A673 (cell line): ENCODE results near the gene HSF5. TPM values are rescaled to one million over a fixed set of nuclear protein-coding genes. Genes with fewer than 3 reads are reported as not detected.

Source experiments
- BruUV-seq: library from RNA; stranded (reverse); fragments of 400-500 nt; replicated peaks from 2 replicates; lab custom pipeline; 2021; lab: Mats Ljungman, UMichigan
- CTCF ChIA-PET: fragments of 300-600 bp; sonication (Branson Sonifier 250); formaldehyde crosslinking; loops from one replicate; lab custom pipeline; 2022; ENCODE audit warnings: antibody characterized with exemption; lab: Charles Lee
- POLR2A ChIA-PET: fragments of 300-600 bp; sonication (Branson Sonifier 250); formaldehyde crosslinking; loops from one replicate; lab custom pipeline; 2022; ENCODE audit warnings: antibody characterized with exemption; ENCODE audit not compliant: low non-redundant PET; lab: Charles Lee
- DNase-seq: peaks from one replicate; pipeline ENCODE4 v3.0.0-alpha.2; 2015; ENCODE audit warnings: low spot score
- H3K27ac ChIP-seq: fragments of 200-600 bp; sonication (generic); 2 replicates; pipeline ENCODE4 v1.5.1; 2016; ENCODE audit warnings: mixed run types, low read depth, mild to moderate bottlenecking, mixed read lengths, antibody characterized with exemption, low read length; ENCODE audit not compliant: poor library complexity, severe bottlenecking
- H3K27me3 ChIP-seq: fragments of 200-600 bp; sonication (generic); replicated peaks from 2 replicates; pipeline ENCODE4 v1.6.1; 2017; ENCODE audit warnings: mixed run types, low read depth, mild to moderate bottlenecking, mixed read lengths, antibody characterized with exemption, low read length; ENCODE audit not compliant: insufficient read depth, poor library complexity
- H3K36me3 ChIP-seq: fragments of 200-600 bp; sonication (generic); 2 replicates; pipeline ENCODE4 v1.6.1; 2016; ENCODE audit warnings: mixed run types, mild to moderate bottlenecking, mixed read lengths, antibody characterized with exemption, low read length; ENCODE audit not compliant: insufficient read depth, poor library complexity, severe bottlenecking
- H3K4me1 ChIP-seq: fragments of 200-600 bp; sonication (generic); 2 replicates; pipeline ENCODE4 v1.6.1; 2017; ENCODE audit warnings: mixed run types, mild to moderate bottlenecking, mixed read lengths, antibody characterized with exemption, low read length; ENCODE audit not compliant: insufficient read depth, poor library complexity, severe bottlenecking
- H3K4me3 ChIP-seq: fragments of 200-600 bp; sonication (generic); 2 replicates; pipeline ENCODE4 v1.5.1; 2016; ENCODE audit warnings: low read depth, mixed run types, mild to moderate bottlenecking, mixed read lengths, low read length; ENCODE audit not compliant: poor library complexity, severe bottlenecking
- H3K9me3 ChIP-seq: fragments of 200-600 bp; sonication (generic); 2 replicates; pipeline ENCODE4 v1.6.1; 2016; ENCODE audit warnings: mixed run types, low read depth, mild to moderate bottlenecking, mixed read lengths, antibody characterized with exemption, low read length; ENCODE audit not compliant: poor library complexity, severe bottlenecking
- EZH2 ChIP-seq: fragments of 200-600 bp; sonication (generic); IDR thresholded peaks from 2 replicates; pipeline ENCODE4 v1.6.1; 2017; ENCODE audit warnings: borderline replicate concordance, low read depth, mild to moderate bottlenecking, mixed read lengths, antibody characterized with exemption, low read length; ENCODE audit not compliant: poor library complexity, severe bottlenecking
- intact Hi-C: fragments of 100-400 bp; cut with micrococcal nuclease; formaldehyde crosslinking; loops from one replicate; pipeline ENCODE4 v1.10.0; 2022; ENCODE audit not compliant: unreplicated experiment
- total RNA-seq: library from RNA; stranded (reverse); gene quantifications from 2 replicates; pipeline ENCODE4 v1.2.3, GENCODE V29; 2021
- TF ChIP-seq, protein P1 (sequence below): fragments of 300-800, 200-600 bp; sonication (generic); conservative IDR thresholded peaks from 2 replicates; pipeline ENCODE4 v1.5.1; 2017; ENCODE audit warnings: low read depth, mild to moderate bottlenecking, antibody characterized with exemption, low read length, moderate library complexity, mixed read lengths

Gene HSF5
- total RNA-seq, 1 experiment from 2014 or later: 0.06 TPM

DNA sequence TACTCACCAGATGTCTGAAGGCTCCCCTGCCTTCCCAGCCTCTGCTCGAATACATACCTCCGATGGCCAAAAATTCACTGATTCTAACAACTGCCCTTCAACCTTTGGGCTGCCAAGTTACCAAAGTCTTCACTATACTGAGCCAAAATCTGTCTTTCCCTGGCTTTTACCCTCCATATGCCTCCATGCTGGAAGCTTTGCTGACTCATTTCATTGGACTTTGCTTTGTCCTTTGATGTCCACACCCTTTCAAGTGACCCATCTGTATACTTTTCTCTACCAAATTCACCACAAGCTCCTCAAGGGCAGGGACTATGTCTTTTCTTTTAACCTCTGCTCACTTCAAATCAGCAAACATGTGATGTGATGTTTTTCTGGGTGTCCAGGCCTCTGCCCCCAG is 47.2 kb upstream of the HSF5 start:
- Histone ChIP-seq H3K4me1 (no peaks in the 10 kb centered on the region), H3K27me3 (peaks cover 3% of the 10 kb centered on the region), H3K4me3 (no peak overlapping the region), H3K27ac (no peak overlapping the region), H3K36me3 (no peaks in the 10 kb centered on the region), H3K9me3 (no peaks in the 10 kb centered on the region)
- intact Hi-C loops: no loop called here
- BruUV-seq: no TSS peak
- CTCF ChIA-PET: no interaction called here
- POLR2A ChIA-PET: no interaction called here
- TF ChIP-seq EZH2: no peak
- no peak for DNase-seq

DNA sequence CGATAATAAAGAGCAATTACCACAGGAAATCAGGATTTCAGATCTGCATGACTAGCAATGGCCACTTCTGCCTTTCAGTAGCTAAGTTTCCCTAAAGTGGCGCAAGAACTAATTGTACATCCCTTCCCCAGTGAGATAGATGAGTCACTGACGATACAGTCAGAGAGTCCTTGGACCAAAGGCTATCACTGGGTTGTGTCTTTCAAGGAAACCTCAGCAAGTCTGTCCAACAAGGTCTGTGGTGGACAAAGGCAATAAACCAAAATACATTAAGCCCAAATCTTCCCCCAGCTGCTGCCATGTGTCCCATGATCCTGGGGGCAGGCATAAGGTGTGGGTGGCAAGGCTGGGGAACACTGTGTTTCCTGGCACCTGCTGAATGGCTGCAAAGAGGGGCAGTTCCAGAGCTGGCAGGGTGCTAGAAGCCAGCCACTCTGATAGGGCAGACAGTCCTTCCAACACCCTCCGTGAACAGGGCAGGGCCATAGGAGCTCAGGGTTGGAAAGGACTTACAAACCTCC is 46.8 kb upstream of the HSF5 start:
- intact Hi-C loops: no loop called here

DNA sequence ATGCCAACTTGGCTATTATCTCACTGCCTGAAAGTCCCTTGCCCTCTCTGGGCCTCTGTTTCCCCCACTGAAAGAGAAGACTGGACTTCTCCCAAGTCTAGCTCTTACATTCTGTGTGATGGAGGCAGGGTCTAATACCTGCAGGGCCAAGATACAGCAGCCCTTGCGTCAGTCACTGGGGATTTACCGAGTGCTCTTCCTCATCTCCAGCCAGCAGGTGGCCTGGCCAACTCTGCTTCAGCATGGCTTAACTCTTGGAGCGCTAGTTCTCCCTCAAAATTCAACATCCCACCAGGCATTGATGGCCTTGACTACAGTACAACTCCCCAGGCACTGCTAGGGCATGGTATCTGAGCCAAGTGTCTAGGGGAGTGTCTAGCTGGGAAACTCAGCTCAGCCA is 46.1 kb upstream of the HSF5 start:
- TF ChIP-seq, protein P1, sequence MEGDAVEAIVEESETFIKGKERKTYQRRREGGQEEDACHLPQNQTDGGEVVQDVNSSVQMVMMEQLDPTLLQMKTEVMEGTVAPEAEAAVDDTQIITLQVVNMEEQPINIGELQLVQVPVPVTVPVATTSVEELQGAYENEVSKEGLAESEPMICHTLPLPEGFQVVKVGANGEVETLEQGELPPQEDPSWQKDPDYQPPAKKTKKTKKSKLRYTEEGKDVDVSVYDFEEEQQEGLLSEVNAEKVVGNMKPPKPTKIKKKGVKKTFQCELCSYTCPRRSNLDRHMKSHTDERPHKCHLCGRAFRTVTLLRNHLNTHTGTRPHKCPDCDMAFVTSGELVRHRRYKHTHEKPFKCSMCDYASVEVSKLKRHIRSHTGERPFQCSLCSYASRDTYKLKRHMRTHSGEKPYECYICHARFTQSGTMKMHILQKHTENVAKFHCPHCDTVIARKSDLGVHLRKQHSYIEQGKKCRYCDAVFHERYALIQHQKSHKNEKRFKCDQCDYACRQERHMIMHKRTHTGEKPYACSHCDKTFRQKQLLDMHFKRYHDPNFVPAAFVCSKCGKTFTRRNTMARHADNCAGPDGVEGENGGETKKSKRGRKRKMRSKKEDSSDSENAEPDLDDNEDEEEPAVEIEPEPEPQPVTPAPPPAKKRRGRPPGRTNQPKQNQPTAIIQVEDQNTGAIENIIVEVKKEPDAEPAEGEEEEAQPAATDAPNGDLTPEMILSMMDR: no peak
- no peak for TF ChIP-seq EZH2
- ChIA-PET CTCF (interaction anchor here (0.6 kb wide), 1 partner anchor 15 kb away, joined by 3 read pairs; no protein-coding TSS in a partner anchor), POLR2A (no interaction called here)
- intact Hi-C loops: no loop called here
- Histone ChIP-seq H3K36me3 (no peaks in the 10 kb centered on the region), H3K27me3 (peaks cover 3% of the 10 kb centered on the region), H3K9me3 (no peaks in the 10 kb centered on the region), H3K4me1 (no peaks in the 10 kb centered on the region), H3K27ac (no peak overlapping the region), H3K4me3 (no peak overlapping the region)
- DNase-seq: no peak
- BruUV-seq: no TSS peak

More for the DNA sequence above, 46.8 kb upstream of the HSF5 start:
- CTCF ChIA-PET: interaction anchor here (0.6 kb wide), 1 partner anchor 15 kb away, joined by 3 read pairs; no protein-coding TSS in a partner anchor
- H3K36me3 ChIP-seq: no peaks in the 10 kb centered on the region
- H3K27ac ChIP-seq: no peak overlapping the region
- POLR2A ChIA-PET: no interaction called here
- DNase-seq: no peak
- H3K4me1 ChIP-seq: no peaks in the 10 kb centered on the region
- peaks cover 3% of the 10 kb centered on the region for H3K27me3 ChIP-seq
- H3K9me3 ChIP-seq: no peaks in the 10 kb centered on the region
- no TSS peak for BruUV-seq
- TF ChIP-seq EZH2: no peak
- TF ChIP-seq, protein P1: no peak
- no peak overlapping the region for H3K4me3 ChIP-seq
